SK-N-MC (cell line): ENCODE data around the gene RAD51AP1.

Experiments used
- EZH2 ChIP-seq: fragments of 200-600 bp; sonication (generic); IDR thresholded peaks from one replicate; pipeline ENCODE4 v1.6.1; 2017; ENCODE audit warnings: antibody characterized with exemption
- FOXP2 ChIP-seq: optimal IDR thresholded peaks from 2 replicates; pipeline ENCODE3; 2011; ENCODE audit warnings: mild to moderate bottlenecking, moderate library complexity; ENCODE audit not compliant: insufficient read depth; ENCODE audit errors: extremely low read length, control extremely low read depth
- POLR2AphosphoS5 ChIP-seq: IDR thresholded peaks from 2 replicates; pipeline ENCODE4 v1.6.1; 2012; ENCODE audit warnings: mild to moderate bottlenecking, low read depth, low read length, borderline replicate concordance

GRCh38 chr12:4604684-4605193, 66.0 kb downstream of the RAD51AP1 start:
- TF ChIP-seq POLR2AphosphoS5 (peak; percentile 66), EZH2 (no peak), FOXP2 (peak; percentile 13)
